ENCODE measurements around the gene THPO. TPM values are rescaled to one million over a fixed set of nuclear protein-coding genes. Genes with fewer than 3 reads are reported as not detected.

The THPO gene
- total and polyA plus RNA-seq, 9 of the 15 experiments (the other 6 are each of a cell fraction or from before 2014, with no cell fraction given): 0.11 to 1.1 (median 0.35) TPM; not detected in 1

DNA sequence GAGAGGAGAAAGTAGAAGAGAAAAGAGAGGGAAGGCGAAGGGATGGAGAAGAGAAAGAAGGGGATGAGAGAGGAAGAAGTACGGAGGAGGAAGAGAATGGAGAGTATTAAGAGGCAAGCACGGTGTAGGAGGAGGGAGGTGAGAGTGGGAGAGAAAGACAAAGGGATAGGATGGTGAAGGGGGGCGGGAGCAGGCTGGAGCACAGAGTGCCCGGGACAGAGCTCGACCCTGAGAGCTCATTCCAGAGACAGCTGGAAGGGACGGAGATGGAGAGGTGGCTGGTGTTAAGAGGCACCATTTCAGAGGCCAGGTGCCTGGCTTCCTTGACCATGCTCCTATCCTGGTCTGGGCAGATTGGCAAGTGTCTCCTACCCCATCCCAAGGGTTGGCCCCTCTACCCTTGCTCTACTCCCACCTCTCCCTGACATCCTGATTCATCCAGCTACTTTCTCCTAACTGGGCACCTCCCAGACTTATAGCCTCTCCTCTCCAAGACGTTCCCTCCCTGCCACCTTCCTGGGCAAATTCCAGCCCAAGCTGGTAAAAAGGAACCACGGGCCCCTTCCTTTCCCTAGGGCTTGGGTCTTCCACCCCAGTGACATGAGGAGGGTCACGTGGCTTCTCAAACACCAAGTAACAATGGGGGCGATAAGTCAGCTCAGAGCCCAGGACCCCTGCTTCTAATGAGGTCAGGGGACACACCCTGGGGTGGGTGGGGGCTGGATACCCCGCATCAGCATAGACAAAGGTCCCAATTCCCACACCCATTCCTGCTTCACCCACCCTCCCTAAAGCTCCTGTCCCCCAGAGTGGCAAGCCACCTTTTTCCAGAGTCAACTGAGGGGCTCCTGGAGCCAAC, 17.7 kb downstream of the THPO start (continued):
- peak; percentile 54; the same call in 1 of the 2 replicates for TF ChIP-seq ELF4 (CRISPR knock-in tag; IDR thresholded peaks at IDR 0.05)
- TF ChIP-seq, protein P1, sequence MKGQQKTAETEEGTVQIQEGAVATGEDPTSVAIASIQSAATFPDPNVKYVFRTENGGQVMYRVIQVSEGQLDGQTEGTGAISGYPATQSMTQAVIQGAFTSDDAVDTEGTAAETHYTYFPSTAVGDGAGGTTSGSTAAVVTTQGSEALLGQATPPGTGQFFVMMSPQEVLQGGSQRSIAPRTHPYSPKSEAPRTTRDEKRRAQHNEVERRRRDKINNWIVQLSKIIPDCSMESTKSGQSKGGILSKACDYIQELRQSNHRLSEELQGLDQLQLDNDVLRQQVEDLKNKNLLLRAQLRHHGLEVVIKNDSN (CRISPR knock-in tag; IDR thresholded peaks at IDR 0.05): peak; percentile 57; the same call in 1 of the 2 replicates
- TF ChIP-seq PML (IDR thresholded peaks at IDR 0.05; ENCODE audit: low read length): no peak
- TF ChIP-seq, protein P2, sequence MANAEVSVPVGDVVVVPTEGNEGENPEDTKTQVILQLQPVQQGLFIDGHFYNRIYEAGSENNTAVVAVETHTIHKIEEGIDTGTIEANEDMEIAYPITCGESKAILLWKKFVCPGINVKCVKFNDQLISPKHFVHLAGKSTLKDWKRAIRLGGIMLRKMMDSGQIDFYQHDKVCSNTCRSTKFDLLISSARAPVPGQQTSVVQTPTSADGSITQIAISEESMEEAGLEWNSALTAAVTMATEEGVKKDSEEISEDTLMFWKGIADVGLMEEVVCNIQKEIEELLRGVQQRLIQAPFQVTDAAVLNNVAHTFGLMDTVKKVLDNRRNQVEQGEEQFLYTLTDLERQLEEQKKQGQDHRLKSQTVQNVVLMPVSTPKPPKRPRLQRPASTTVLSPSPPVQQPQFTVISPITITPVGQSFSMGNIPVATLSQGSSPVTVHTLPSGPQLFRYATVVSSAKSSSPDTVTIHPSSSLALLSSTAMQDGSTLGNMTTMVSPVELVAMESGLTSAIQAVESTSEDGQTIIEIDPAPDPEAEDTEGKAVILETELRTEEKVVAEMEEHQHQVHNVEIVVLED (CRISPR knock-in tag; IDR thresholded peaks at IDR 0.05): no peak
- TF ChIP-seq POLR2H (tag; IDR thresholded peaks at IDR 0.05; ENCODE audit: low read depth): no peak
- no peak for TF ChIP-seq CCNT2 (IDR thresholded peaks at IDR 0.05; ENCODE audit: borderline replicate concordance, extremely low read depth, insufficient read length, low read depth, low read length)
- TF ChIP-seq, protein P3, sequence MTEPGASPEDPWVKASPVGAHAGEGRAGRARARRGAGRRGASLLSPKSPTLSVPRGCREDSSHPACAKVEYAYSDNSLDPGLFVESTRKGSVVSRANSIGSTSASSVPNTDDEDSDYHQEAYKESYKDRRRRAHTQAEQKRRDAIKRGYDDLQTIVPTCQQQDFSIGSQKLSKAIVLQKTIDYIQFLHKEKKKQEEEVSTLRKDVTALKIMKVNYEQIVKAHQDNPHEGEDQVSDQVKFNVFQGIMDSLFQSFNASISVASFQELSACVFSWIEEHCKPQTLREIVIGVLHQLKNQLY (CRISPR knock-in tag; conservative IDR thresholded peaks at IDR 0.05): no peak
- no peak for TF ChIP-seq MYBL2 (IDR thresholded peaks at IDR 0.05; ENCODE audit: low read depth)
- TF ChIP-seq MYBL2 (CRISPR knock-in tag; IDR thresholded peaks at IDR 0.05; ENCODE audit: borderline replicate concordance): no peak
- TF ChIP-seq ARHGAP35 (IDR thresholded peaks at IDR 0.05; ENCODE audit: partially characterized antibody): peak; percentile 28
- TF ChIP-seq KLF6 (CRISPR knock-in tag; IDR thresholded peaks at IDR 0.05; ENCODE audit: borderline replicate concordance): no peak
- no peak for TF ChIP-seq CHD4 (IDR thresholded peaks at IDR 0.05; ENCODE audit: insufficient read depth, insufficient replicate concordance, low read depth, low read length, poor library complexity, severe bottlenecking)
- TF ChIP-seq, protein P4, sequence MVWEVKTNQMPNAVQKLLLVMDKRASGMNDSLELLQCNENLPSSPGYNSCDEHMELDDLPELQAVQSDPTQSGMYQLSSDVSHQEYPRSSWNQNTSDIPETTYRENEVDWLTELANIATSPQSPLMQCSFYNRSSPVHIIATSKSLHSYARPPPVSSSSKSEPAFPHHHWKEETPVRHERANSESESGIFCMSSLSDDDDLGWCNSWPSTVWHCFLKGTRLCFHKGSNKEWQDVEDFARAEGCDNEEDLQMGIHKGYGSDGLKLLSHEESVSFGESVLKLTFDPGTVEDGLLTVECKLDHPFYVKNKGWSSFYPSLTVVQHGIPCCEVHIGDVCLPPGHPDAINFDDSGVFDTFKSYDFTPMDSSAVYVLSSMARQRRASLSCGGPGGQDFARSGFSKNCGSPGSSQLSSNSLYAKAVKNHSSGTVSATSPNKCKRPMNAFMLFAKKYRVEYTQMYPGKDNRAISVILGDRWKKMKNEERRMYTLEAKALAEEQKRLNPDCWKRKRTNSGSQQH (CRISPR knock-in tag; IDR thresholded peaks at IDR 0.05): 0 out of 2 replicates have a peak, but pooled peaks have one; percentile 45
- TF ChIP-seq ZFP36 (IDR thresholded peaks at IDR 0.05; ENCODE audit: low read depth, low read length, partially characterized antibody): peak; percentile 49
- no peak for TF ChIP-seq GTF2A2 (tag; IDR thresholded peaks at IDR 0.05)
- peak; percentile 65 for TF ChIP-seq OTX1 (CRISPR knock-in tag; IDR thresholded peaks at IDR 0.05)
- TF ChIP-seq, protein P5, sequence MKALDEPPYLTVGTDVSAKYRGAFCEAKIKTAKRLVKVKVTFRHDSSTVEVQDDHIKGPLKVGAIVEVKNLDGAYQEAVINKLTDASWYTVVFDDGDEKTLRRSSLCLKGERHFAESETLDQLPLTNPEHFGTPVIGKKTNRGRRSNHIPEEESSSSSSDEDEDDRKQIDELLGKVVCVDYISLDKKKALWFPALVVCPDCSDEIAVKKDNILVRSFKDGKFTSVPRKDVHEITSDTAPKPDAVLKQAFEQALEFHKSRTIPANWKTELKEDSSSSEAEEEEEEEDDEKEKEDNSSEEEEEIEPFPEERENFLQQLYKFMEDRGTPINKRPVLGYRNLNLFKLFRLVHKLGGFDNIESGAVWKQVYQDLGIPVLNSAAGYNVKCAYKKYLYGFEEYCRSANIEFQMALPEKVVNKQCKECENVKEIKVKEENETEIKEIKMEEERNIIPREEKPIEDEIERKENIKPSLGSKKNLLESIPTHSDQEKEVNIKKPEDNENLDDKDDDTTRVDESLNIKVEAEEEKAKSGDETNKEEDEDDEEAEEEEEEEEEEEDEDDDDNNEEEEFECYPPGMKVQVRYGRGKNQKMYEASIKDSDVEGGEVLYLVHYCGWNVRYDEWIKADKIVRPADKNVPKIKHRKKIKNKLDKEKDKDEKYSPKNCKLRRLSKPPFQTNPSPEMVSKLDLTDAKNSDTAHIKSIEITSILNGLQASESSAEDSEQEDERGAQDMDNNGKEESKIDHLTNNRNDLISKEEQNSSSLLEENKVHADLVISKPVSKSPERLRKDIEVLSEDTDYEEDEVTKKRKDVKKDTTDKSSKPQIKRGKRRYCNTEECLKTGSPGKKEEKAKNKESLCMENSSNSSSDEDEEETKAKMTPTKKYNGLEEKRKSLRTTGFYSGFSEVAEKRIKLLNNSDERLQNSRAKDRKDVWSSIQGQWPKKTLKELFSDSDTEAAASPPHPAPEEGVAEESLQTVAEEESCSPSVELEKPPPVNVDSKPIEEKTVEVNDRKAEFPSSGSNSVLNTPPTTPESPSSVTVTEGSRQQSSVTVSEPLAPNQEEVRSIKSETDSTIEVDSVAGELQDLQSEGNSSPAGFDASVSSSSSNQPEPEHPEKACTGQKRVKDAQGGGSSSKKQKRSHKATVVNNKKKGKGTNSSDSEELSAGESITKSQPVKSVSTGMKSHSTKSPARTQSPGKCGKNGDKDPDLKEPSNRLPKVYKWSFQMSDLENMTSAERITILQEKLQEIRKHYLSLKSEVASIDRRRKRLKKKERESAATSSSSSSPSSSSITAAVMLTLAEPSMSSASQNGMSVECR (CRISPR knock-in tag; IDR thresholded peaks at IDR 0.05): 0 out of 2 replicates have a peak, but pooled peaks have one; percentile 29

Data from K562 (cell line).